ENCODE data around the gene PERCC1.
A peak's percentile ranks its signal among the peaks of the same experiment; 100 is the strongest.

PERCC1 gene

GRCh38 chr16:1397779-1398178, 33.1 kb upstream of the PERCC1 start:
- Histone ChIP-seq H3K9me3 (ENCODE audit: control insufficient read depth, low read length) (no peaks in the 10 kb centered on the region), H3K36me3 (ENCODE audit: control insufficient read depth, insufficient read depth, low read length) (no peaks in the 10 kb centered on the region)

DNA sequence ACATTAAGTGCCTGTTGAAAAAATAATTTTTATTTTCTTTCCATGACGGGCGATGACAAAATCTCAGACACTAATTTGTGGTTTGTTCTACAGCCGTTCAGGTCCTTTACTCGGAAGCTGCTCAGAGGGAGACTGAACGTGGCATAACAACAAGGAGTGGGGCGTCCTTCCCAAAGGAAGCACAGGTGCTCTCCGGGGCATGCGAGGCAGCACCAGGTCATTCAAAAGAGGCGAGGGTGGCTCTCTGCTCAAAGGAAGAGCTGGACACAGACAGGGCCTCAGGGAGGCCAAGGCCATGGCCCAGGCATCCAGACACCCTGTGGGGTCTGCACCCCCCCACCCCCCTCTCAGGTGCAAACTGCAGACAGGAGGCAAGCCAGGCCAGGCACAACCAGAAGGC, 32.5 kb upstream of the PERCC1 start:
- Histone ChIP-seq H3K9me3 (ENCODE audit: control insufficient read depth, low read length) (no peaks in the 10 kb centered on the region), H3K9ac (ENCODE audit: low read length) (no peak overlapping the region), H3K27me3 (ENCODE audit: control insufficient read depth, insufficient read depth, low read length) (no peaks in the 10 kb centered on the region), H3K36me3 (ENCODE audit: control insufficient read depth, insufficient read depth, low read length) (no peaks in the 10 kb centered on the region), H3K4me3 (ENCODE audit: low read length) (no peak overlapping the region), H3K4me1 (ENCODE audit: control insufficient read depth, insufficient read depth, low read length) (no peaks in the 10 kb centered on the region)

More at GRCh38 chr16:1397779-1398178, 33.1 kb upstream of the PERCC1 start:
- H3K9ac ChIP-seq (ENCODE audit: low read length): no peak overlapping the region
- no peaks in the 10 kb centered on the region for H3K27me3 ChIP-seq (ENCODE audit: control insufficient read depth, insufficient read depth, low read length)
- no peaks in the 10 kb centered on the region for H3K4me1 ChIP-seq (ENCODE audit: control insufficient read depth, insufficient read depth, low read length)
- H3K4me3 ChIP-seq (ENCODE audit: low read length): no peak overlapping the region

DNA sequence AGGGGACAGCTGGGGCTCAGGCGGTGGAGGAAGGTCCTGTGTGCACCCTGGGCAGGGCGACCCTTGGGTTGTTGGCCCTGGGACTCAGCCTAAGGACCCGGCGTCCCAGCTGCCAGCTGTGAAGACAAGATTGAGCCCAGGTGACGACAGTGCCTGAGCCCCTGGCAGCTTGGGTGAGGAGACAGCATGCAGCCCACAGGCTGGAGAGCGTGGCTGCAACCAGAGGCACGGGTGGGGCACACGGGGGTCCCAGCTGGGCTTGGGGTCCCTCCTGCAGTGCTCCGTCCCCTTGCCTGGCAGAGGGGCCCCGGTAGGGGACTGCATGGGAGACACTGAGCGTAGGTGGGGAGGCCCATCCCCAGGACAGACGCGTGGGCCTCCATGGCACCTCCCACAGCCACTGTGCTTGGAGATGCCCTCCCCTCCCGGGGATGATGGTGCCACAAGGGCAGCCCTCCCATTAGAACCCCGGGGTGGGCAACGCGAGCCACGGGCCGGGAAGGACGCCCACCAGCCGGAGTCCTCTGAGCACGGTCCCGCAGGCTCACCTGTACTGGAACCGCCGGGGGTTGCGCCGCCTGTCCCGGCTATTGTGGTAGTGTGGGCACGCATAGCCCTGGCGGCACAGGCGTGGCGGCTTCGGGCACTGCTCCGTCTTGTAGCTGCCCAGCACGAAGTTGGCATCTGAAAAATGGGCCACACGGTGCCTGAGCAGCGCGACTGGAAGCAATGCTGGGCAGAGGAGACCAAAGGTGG, 31.9 kb upstream of the PERCC1 start:
- Histone ChIP-seq H3K9me3 (ENCODE audit: control insufficient read depth, low read length) (no peaks in the 10 kb centered on the region), H3K36me3 (ENCODE audit: control insufficient read depth, insufficient read depth, low read length) (no peaks in the 10 kb centered on the region), H3K4me3 (ENCODE audit: low read length) (no peak overlapping the region), H3K27me3 (ENCODE audit: control insufficient read depth, insufficient read depth, low read length) (no peaks in the 10 kb centered on the region), H3K9ac (ENCODE audit: low read length) (no peak overlapping the region), H3K4me1 (ENCODE audit: control insufficient read depth, insufficient read depth, low read length) (no peaks in the 10 kb centered on the region)

GRCh38 chr16:1401061-1401757, 29.7 kb upstream of the PERCC1 start:
- Histone ChIP-seq H3K4me3 (ENCODE audit: low read length) (no peak overlapping the region), H3K4me1 (ENCODE audit: control insufficient read depth, insufficient read depth, low read length) (no peaks in the 10 kb centered on the region), H3K27me3 (ENCODE audit: control insufficient read depth, insufficient read depth, low read length) (no peaks in the 10 kb centered on the region), H3K36me3 (ENCODE audit: control insufficient read depth, insufficient read depth, low read length) (no peaks in the 10 kb centered on the region), H3K9me3 (ENCODE audit: control insufficient read depth, low read length) (no peaks in the 10 kb centered on the region), H3K9ac (ENCODE audit: low read length) (no peak overlapping the region)

DNA sequence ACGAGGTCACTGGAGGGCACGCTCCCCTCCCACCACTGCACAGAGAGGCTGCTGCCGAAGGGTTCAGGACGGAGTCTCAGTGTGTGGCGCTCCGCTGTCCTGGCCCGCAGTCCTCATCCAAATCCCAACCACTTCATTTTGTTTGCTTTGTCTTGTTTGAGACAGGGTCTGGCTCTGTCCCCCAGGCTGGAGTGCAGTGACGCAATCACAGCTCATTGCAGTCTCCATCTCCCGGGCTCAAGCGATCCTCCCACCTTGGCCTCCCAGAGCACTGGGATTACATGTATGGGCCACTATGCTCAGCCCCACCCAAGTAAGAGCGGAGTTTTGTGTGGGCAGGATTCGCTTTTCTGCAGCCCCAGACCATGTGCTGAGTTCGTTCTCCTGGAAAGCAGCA, 29.1 kb upstream of the PERCC1 start:
- Histone ChIP-seq H3K4me1 (ENCODE audit: control insufficient read depth, insufficient read depth, low read length) (no peaks in the 10 kb centered on the region), H3K36me3 (ENCODE audit: control insufficient read depth, insufficient read depth, low read length) (no peaks in the 10 kb centered on the region), H3K27me3 (ENCODE audit: control insufficient read depth, insufficient read depth, low read length) (no peaks in the 10 kb centered on the region), H3K9me3 (ENCODE audit: control insufficient read depth, low read length) (no peaks in the 10 kb centered on the region), H3K9ac (ENCODE audit: low read length) (no peak overlapping the region), H3K4me3 (ENCODE audit: low read length) (no peak overlapping the region)

DNA sequence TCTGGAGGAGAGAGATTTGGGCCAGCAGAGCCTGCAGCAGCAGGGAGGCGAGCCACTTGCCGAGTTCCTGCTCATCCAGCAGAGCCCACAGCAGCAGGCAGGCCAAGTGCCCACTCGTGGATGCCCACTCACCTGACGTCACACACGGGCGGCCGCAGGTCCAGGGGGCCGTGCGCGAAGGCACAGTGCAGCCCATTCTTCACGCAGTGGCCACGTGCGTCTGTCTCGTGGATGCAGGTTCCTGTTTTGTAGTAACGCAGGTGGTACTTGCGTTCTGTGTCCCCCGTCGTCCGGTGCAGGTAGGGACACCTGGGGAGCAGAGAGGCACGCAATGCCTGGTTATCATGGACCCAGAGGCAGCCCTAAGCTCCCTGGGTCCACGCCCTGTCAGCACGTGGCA, 27.8 kb upstream of the PERCC1 start:
- no peaks in the 10 kb centered on the region for H3K9me3 ChIP-seq (ENCODE audit: control insufficient read depth, low read length)
- no peaks in the 10 kb centered on the region for H3K36me3 ChIP-seq (ENCODE audit: control insufficient read depth, insufficient read depth, low read length)
- no peak overlapping the region for H3K9ac ChIP-seq (ENCODE audit: low read length)
- H3K4me1 ChIP-seq (ENCODE audit: control insufficient read depth, insufficient read depth, low read length): no peaks in the 10 kb centered on the region
- no peaks in the 10 kb centered on the region for H3K27me3 ChIP-seq (ENCODE audit: control insufficient read depth, insufficient read depth, low read length)
- H3K4me3 ChIP-seq (ENCODE audit: low read length): no peak overlapping the region

DNA sequence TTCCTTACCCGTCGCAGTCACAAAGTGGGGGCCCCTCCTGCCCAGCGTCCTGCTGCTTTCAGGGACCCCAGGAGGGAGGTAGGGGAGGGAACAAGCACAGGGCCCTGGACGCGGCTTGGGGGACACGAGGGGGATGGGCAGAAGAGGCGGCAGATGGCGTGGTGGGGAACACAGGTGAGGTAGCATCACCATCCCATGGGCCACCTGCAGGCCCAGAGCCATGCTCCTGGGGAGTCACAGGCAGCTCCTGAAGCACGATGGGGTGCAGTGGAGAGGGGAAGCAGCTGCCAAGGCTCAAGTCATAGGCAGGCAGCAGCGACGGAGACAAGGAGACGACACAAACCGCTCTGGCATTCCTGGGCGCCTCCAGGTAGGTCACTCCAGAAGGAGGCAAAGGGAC, 27.1 kb upstream of the PERCC1 start:
- Histone ChIP-seq H3K9me3 (ENCODE audit: control insufficient read depth, low read length) (no peaks in the 10 kb centered on the region), H3K36me3 (ENCODE audit: control insufficient read depth, insufficient read depth, low read length) (no peaks in the 10 kb centered on the region), H3K4me3 (ENCODE audit: low read length) (no peak overlapping the region), H3K27me3 (ENCODE audit: control insufficient read depth, insufficient read depth, low read length) (no peaks in the 10 kb centered on the region), H3K4me1 (ENCODE audit: control insufficient read depth, insufficient read depth, low read length) (peaks cover 4% of the 10 kb centered on the region), H3K9ac (ENCODE audit: low read length) (no peak overlapping the region)

- Histone ChIP-seq H3K9me3 (ENCODE audit: control insufficient read depth, low read length) (no peaks in the 10 kb centered on the region), H3K4me1 (ENCODE audit: control insufficient read depth, insufficient read depth, low read length) (peaks cover 4% of the 10 kb centered on the region), H3K4me3 (ENCODE audit: low read length) (no peak overlapping the region), H3K27me3 (ENCODE audit: control insufficient read depth, insufficient read depth, low read length) (no peaks in the 10 kb centered on the region), H3K36me3 (ENCODE audit: control insufficient read depth, insufficient read depth, low read length) (no peaks in the 10 kb centered on the region), H3K9ac (ENCODE audit: low read length) (no peak overlapping the region)
Measured at GRCh38 chr16:1407753-1408152, 23.1 kb upstream of the PERCC1 start.

- Histone ChIP-seq H3K9me3 (ENCODE audit: control insufficient read depth, low read length) (no peaks in the 10 kb centered on the region), H3K4me3 (ENCODE audit: low read length) (peak overlapping the region; percentile 46), H3K36me3 (ENCODE audit: control insufficient read depth, insufficient read depth, low read length) (no peaks in the 10 kb centered on the region), H3K4me1 (ENCODE audit: control insufficient read depth, insufficient read depth, low read length) (peaks cover 4% of the 10 kb centered on the region), H3K27me3 (ENCODE audit: control insufficient read depth, insufficient read depth, low read length) (no peaks in the 10 kb centered on the region), H3K9ac (ENCODE audit: low read length) (no peak overlapping the region)
Measured at GRCh38 chr16:1408171-1408837, 22.6 kb upstream of the PERCC1 start.

DNA sequence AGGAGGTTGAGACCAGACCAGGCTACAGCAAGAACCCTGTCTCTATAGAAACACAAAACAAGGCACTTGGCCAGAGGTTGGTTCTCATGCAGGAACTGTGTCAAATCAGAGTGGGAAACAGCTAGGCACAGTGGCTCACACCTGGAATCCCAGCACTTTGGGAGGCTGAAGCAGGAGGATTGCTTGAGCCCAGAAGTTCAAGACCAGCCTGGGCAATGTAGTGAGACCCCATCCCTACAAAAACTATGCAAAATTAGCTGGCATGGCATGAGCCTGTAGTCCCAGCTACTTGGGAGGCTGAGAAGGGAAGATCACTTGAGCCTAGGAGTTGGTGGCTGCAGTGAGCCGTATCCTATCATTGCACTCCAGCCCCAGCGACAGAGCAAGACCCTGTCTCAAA, 18.0 kb upstream of the PERCC1 start:
- Histone ChIP-seq H3K9me3 (ENCODE audit: control insufficient read depth, low read length) (no peaks in the 10 kb centered on the region), H3K27me3 (ENCODE audit: control insufficient read depth, insufficient read depth, low read length) (no peaks in the 10 kb centered on the region), H3K4me1 (ENCODE audit: control insufficient read depth, insufficient read depth, low read length) (peaks cover 4% of the 10 kb centered on the region), H3K36me3 (ENCODE audit: control insufficient read depth, insufficient read depth, low read length) (no peaks in the 10 kb centered on the region), H3K9ac (ENCODE audit: low read length) (no peak overlapping the region), H3K4me3 (ENCODE audit: low read length) (no peak overlapping the region)

DNA sequence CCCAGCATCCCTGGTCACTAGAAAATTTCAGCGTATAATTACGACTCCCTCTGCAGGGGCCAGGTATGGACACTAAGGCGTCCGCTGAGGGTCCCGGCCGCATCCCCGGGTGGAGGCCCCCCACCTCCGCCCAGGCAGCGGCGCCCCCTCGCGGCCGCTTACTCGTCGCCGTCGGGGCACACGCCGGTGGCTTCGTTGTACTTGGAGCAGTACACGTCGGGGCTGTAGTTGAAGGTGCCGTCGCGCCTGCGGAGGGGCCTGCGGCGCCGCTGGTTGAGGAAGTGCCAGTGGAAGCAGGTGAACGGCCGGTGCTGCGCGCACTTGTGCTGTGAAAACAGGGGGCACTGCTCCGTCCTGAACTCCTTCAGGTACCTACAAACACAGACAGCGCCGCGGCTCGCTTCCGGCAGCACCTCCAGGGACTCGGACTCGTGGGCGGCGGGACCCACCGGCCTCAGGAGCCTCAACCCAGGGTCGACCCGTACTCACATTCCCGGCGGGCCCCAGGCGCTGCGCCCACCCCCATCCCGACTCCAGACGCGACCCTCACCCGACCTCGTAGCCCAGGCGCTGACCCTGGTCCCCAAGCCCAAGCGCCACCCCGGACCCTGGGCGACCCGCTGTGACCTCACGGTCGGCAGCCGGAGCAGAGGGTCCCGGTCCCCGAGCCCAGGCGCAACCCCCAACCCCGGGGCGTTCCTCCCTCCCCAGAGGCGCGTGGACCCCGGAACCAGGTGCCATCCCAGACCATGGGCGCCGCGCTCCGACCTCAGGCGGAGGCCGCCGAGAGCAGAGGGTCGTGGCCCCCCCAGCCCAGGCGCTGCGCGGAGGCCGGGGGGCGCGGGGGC, 17.0 kb upstream of the PERCC1 start:
- H3K4me1 ChIP-seq (ENCODE audit: control insufficient read depth, insufficient read depth, low read length): no peaks in the 10 kb centered on the region
- no peaks in the 10 kb centered on the region for H3K9me3 ChIP-seq (ENCODE audit: control insufficient read depth, low read length)
- H3K9ac ChIP-seq (ENCODE audit: low read length): peak overlapping the region; percentile 80
- no peaks in the 10 kb centered on the region for H3K36me3 ChIP-seq (ENCODE audit: control insufficient read depth, insufficient read depth, low read length)
- H3K27me3 ChIP-seq (ENCODE audit: control insufficient read depth, insufficient read depth, low read length): no peaks in the 10 kb centered on the region
- H3K4me3 ChIP-seq (ENCODE audit: low read length): peak overlapping the region; percentile 56

Measured in mucosa of stomach (tissue), 1 donor.